Measurements from ENCODE around the gene AMPD2.

AMPD2 gene

GRCh38 chr1:109657395-109657794 lies 37.8 kb downstream of the AMPD2 start:
- no peak overlapping the region for H3K4me3 ChIP-seq (ENCODE audit: low read length)
- no peaks in the 10 kb centered on the region for H4K20me1 ChIP-seq (ENCODE audit: control insufficient read depth, insufficient read depth, low read depth, low read length)
- peaks cover 16% of the 10 kb centered on the region for H3K4me1 ChIP-seq (ENCODE audit: control insufficient read depth, low read length)
- no peaks in the 10 kb centered on the region for H3K36me3 ChIP-seq (ENCODE audit: control insufficient read depth, low read length)
- TF ChIP-seq EZH2phosphoT487 (IDR thresholded peaks at IDR 0.05; ENCODE audit: borderline replicate concordance, low read length) (no peak), CTCF (IDR thresholded peaks at IDR 0.05; ENCODE audit: low read depth, low read length, poor library complexity, severe bottlenecking) (no peak)
- H3K27ac ChIP-seq (ENCODE audit: low read depth, low read length) = no peak overlapping the region
- H3K4me2 ChIP-seq (ENCODE audit: low read length) = no peak overlapping the region
- no peaks in the 10 kb centered on the region for H3K79me2 ChIP-seq (ENCODE audit: control insufficient read depth, low read length)
- H3F3A ChIP-seq (ENCODE audit: control insufficient read depth, insufficient read depth) = no peaks in the 10 kb centered on the region
- H3K27me3 ChIP-seq (ENCODE audit: control insufficient read depth, low read length) = peaks cover 15% of the 10 kb centered on the region
- H3K9me3 ChIP-seq (ENCODE audit: control insufficient read depth, insufficient read depth, low read length) = no peaks in the 10 kb centered on the region
- no peaks in the 10 kb centered on the region for H3K9me2 ChIP-seq (replicated peaks; ENCODE audit: control insufficient read depth, low read length)

DNA sequence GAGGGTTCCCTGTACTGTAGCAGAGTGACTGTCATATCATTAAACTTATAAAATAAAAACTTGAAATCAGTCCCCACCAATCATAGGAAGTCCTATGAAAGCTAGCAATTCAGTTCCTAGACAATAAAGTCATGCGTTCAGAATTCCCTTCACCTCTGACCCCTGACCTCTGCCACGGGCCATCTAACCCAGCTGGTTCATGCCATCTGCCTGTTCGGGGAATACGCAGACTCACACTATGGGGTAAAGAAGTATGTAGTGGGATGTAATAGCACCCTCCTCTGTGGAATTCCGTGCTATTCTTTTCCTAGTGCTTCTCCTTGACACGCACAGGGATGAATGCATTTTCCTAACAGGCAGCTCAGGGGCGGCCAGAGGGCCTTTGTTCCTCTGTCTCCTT lies 38.3 kb downstream of the AMPD2 start:
- Histone ChIP-seq H3K27ac (ENCODE audit: low read depth, low read length) (no peak overlapping the region), H3K27me3 (ENCODE audit: control insufficient read depth, low read length) (peaks cover 12% of the 10 kb centered on the region), H3K79me2 (ENCODE audit: control insufficient read depth, low read length) (no peaks in the 10 kb centered on the region), H3K36me3 (ENCODE audit: control insufficient read depth, low read length) (no peaks in the 10 kb centered on the region), H3K4me1 (ENCODE audit: control insufficient read depth, low read length) (peaks cover 16% of the 10 kb centered on the region), H3K9me3 (ENCODE audit: control insufficient read depth, insufficient read depth, low read length) (no peaks in the 10 kb centered on the region), H3F3A (ENCODE audit: control insufficient read depth, insufficient read depth) (no peaks in the 10 kb centered on the region), H4K20me1 (ENCODE audit: control insufficient read depth, insufficient read depth, low read depth, low read length) (no peaks in the 10 kb centered on the region), H3K4me3 (ENCODE audit: low read length) (no peak overlapping the region), H3K4me2 (ENCODE audit: low read length) (no peak overlapping the region), H3K9me2 (replicated peaks; ENCODE audit: control insufficient read depth, low read length) (no peaks in the 10 kb centered on the region)
- no peak for TF ChIP-seq CTCF (IDR thresholded peaks at IDR 0.05; ENCODE audit: low read depth, low read length, poor library complexity, severe bottlenecking)
- TF ChIP-seq EZH2phosphoT487 (IDR thresholded peaks at IDR 0.05; ENCODE audit: borderline replicate concordance, low read length) = no peak

DNA sequence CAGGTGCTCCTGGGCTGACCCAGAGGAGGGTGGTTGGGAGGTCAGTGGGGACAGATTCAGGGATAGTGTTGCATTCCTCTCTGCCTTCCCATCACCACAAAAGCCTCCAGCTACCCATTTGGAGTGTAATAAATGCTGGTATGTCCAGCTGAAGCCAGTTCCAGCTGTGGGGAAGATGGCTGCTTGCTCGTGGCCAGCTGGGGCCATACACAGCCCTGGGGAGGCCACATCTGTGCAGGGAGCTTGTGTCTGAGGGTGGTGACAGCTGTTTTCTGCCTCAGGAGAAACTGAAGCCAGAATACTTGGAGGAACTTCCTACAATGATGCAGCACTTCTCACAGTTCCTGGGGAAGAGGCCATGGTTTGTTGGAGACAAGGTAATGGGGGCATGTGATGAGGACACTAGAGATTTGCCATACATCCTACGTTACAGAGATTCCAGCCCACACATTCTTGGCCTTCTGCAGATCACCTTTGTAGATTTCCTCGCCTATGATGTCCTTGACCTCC lies 39.0 kb downstream of the AMPD2 start:
- no peaks in the 10 kb centered on the region for H3K36me3 ChIP-seq (ENCODE audit: control insufficient read depth, low read length)
- H3K4me1 ChIP-seq (ENCODE audit: control insufficient read depth, low read length) = peaks cover 16% of the 10 kb centered on the region
- H3K4me3 ChIP-seq (ENCODE audit: low read length) = no peak overlapping the region
- H3K9me2 ChIP-seq (replicated peaks; ENCODE audit: control insufficient read depth, low read length) = no peaks in the 10 kb centered on the region
- no peaks in the 10 kb centered on the region for H3K9me3 ChIP-seq (ENCODE audit: control insufficient read depth, insufficient read depth, low read length)
- no peak overlapping the region for H3K4me2 ChIP-seq (ENCODE audit: low read length)
- TF ChIP-seq EZH2phosphoT487 (IDR thresholded peaks at IDR 0.05; ENCODE audit: borderline replicate concordance, low read length) (no peak), CTCF (IDR thresholded peaks at IDR 0.05; ENCODE audit: low read depth, low read length, poor library complexity, severe bottlenecking) (no peak)
- no peaks in the 10 kb centered on the region for H4K20me1 ChIP-seq (ENCODE audit: control insufficient read depth, insufficient read depth, low read depth, low read length)
- H3K27ac ChIP-seq (ENCODE audit: low read depth, low read length) = no peak overlapping the region
- H3K79me2 ChIP-seq (ENCODE audit: control insufficient read depth, low read length) = no peaks in the 10 kb centered on the region
- H3K27me3 ChIP-seq (ENCODE audit: control insufficient read depth, low read length) = peaks cover 7% of the 10 kb centered on the region; the same call in 1 of the 2 replicates
- H3F3A ChIP-seq (ENCODE audit: control insufficient read depth, insufficient read depth) = no peaks in the 10 kb centered on the region

All from DOHH2 (cell line).